Suprapubic skin (tissue), 4 donors: ENCODE results near the gene KLHL29. TPM values are rescaled to one million over a fixed set of nuclear protein-coding genes. Genes with fewer than 3 reads are reported as not detected.

Experiments used
- DNase-seq, 2 donors: peaks; one replicate each; pipeline ENCODE4 v3.0.0-alpha.2; 2019; ENCODE audit warnings: low spot score in 2 of 2
- H3K27ac ChIP-seq: fragments of 200-600 bp; sonication (generic); one replicate; pipeline ENCODE4 v1.5.1; 2019
- H3K27me3 ChIP-seq: fragments of 200-600 bp; sonication (generic); one replicate; pipeline ENCODE4 v1.5.1; 2019
- H3K36me3 ChIP-seq: fragments of 200-600 bp; sonication (generic); one replicate; pipeline ENCODE4 v1.5.1; 2019
- H3K4me1 ChIP-seq: fragments of 200-600 bp; sonication (generic); one replicate; pipeline ENCODE4 v1.5.1; 2019
- H3K4me3 ChIP-seq: fragments of 200-600 bp; sonication (generic); one replicate; pipeline ENCODE4 v1.5.1; 2019; ENCODE audit warnings: mild to moderate bottlenecking
- H3K9me3 ChIP-seq: fragments of 200-600 bp; sonication (generic); one replicate; pipeline ENCODE4 v1.5.1; 2019
- EP300 ChIP-seq: sonication (generic); formaldehyde crosslinking; IDR thresholded peaks from one replicate; pipeline ENCODE4 v1.6.1; 2017; ENCODE audit warnings: antibody characterized with exemption
- POLR2A ChIP-seq, 2 donors: fragments of 450-650 bp; IDR thresholded peaks; one replicate each; pipeline ENCODE4 v1.6.1; 2017; ENCODE audit warnings: antibody characterized with exemption in 2 of 2, mild to moderate bottlenecking in 2 of 2, moderate library complexity in 2 of 2
- POLR2AphosphoS5 ChIP-seq, 3 donors: sonication (generic); formaldehyde crosslinking; IDR thresholded peaks; one replicate each; pipeline ENCODE4 v1.6.1; 2017; ENCODE audit warnings: antibody characterized with exemption in 3 of 3
- WGBS: methylation state at CpG from one replicate; pipeline ENCODE4 v1.1.5; 2018; 5-methylcytosine and 5-hydroxymethylcytosine counted together
- total RNA-seq, 4 donors: library from RNA; depleted of rRNA; stranded (reverse); fragments of >200 nt; gene quantifications; one replicate each; pipeline ENCODE4 v1.1.0, GENCODE V29; 2016
- TF ChIP-seq, protein P1 (sequence below), 2 donors: fragments of 200-600 bp in 1 of 2; fragments of 450-650 bp in 1 of 2; sonication (generic) in 1 of 2; IDR thresholded peaks; one replicate each; pipeline ENCODE4 v1.5.1; 2016 to 2019; ENCODE audit warnings: antibody characterized with exemption in 2 of 2, mild to moderate bottlenecking in 1 of 2, moderate library complexity in 1 of 2

The KLHL29 gene
- total RNA-seq, 4 donors from 2014 or later = 17.1 to 30.8 (median 20.7) TPM

DNA sequence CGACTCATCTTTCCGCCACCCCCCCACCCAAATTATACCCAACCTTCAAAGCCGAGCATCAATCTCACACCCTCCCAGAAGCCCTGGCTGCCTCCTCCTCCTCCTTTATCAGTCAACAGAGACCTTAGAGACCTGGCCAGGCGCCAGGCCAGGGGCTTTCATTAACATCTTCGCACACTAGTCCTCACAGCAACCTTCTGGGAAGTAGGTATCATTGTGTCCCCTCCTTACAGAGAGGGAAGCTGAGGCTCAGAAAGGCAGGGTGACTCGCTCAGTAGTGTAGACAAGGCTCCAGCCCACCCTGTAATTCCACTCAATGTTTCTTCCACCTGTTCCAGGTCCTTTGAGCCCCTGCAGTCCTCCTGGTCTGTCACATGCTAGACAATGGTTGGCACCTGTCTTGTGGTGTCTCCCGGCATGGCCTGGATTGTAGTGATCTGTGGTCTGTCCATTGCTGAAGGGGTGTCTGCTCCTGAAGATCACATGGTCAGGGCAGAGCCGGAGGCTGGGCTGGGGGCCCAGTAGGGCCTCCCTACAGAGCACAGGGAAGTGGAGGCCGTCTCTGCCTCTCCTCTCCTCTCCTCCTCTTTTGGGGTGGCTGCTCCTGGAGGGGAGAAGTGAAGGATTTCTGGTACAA is 36.0 kb downstream of the KLHL29 start:
- DNase-seq = no peak
- H3K27ac ChIP-seq = no peak overlapping the region

DNA sequence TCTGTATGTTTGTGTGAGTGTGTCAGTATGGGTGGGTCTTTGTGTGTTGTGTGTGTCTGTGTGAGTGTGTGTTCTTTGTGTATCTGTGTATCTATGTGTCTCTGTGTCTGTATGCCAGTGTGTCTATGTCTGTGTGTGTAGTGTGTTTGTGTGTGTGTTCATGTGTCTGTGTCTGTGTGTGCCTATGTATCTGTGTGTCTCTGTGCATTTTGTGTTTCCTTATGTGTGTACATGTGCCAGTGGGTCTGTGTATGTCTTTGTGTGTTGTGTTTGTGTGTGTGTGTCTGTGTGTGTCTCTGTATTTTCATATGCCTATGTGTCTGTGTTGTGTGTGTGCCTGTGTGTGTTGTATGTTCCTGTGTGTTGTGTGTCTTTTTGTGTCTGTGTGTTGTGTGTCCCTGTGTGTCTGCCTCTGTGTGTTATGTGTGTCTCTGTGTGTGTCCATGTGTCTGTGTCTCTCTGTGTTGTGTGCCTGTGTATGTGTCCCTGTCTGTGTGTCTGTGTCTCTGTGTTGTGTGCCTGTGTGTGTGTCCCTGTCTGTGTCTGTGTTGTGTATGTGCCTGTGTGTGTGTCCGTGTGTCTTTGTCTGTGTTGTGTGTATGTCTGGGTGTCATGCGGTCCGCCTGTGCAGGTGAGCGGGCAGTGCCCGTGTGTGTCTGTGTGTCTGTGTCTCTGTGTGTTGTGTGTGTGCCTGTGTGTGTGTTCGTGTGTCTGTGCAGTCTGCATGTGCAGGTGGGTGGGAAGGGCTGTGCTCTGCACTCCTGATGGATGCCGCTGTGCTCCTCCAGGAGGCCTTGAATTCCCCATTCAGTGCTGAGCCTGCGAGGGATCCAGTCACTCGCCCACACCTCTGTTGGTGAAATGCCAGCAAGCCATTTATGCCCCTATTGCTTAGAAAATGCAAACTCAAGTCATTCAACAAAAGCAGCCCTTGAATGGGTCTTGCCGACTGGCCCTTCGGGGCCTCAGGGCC is 37.4 kb downstream of the KLHL29 start:
- H3K27ac ChIP-seq = no peak overlapping the region
- H3K9me3 ChIP-seq = no peaks in the 10 kb centered on the region
- TF ChIP-seq EP300 (no peak), POLR2A (IDR thresholded peaks at IDR 0.05) (no peak), POLR2AphosphoS5 (IDR thresholded peaks at IDR 0.05) (no peak)
- TF ChIP-seq, protein P1, sequence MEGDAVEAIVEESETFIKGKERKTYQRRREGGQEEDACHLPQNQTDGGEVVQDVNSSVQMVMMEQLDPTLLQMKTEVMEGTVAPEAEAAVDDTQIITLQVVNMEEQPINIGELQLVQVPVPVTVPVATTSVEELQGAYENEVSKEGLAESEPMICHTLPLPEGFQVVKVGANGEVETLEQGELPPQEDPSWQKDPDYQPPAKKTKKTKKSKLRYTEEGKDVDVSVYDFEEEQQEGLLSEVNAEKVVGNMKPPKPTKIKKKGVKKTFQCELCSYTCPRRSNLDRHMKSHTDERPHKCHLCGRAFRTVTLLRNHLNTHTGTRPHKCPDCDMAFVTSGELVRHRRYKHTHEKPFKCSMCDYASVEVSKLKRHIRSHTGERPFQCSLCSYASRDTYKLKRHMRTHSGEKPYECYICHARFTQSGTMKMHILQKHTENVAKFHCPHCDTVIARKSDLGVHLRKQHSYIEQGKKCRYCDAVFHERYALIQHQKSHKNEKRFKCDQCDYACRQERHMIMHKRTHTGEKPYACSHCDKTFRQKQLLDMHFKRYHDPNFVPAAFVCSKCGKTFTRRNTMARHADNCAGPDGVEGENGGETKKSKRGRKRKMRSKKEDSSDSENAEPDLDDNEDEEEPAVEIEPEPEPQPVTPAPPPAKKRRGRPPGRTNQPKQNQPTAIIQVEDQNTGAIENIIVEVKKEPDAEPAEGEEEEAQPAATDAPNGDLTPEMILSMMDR (IDR thresholded peaks at IDR 0.05) = no peak

More for the DNA sequence above, 36.0 kb downstream of the KLHL29 start:
- H3K4me3 ChIP-seq = no peak overlapping the region
- H3K9me3 ChIP-seq = no peaks in the 10 kb centered on the region
- TF ChIP-seq POLR2A (IDR thresholded peaks at IDR 0.05) = no peak
- TF ChIP-seq, protein P1 (IDR thresholded peaks at IDR 0.05) = no peak
- H3K27me3 ChIP-seq = no peaks in the 10 kb centered on the region
- WGBS = 83% methylated on average over 9 of the region's 9 CpGs
- peaks cover 14% of the 10 kb centered on the region for H3K4me1 ChIP-seq
- H3K36me3 ChIP-seq = no peaks in the 10 kb centered on the region

GRCh38 chr2:23423062-23423872 is 38.3 kb downstream of the KLHL29 start:
- Histone ChIP-seq H3K9me3 (no peaks in the 10 kb centered on the region), H3K4me1 (peaks cover 31% of the 10 kb centered on the region), H3K4me3 (no peak overlapping the region), H3K27me3 (no peaks in the 10 kb centered on the region), H3K36me3 (no peaks in the 10 kb centered on the region), H3K27ac (no peak overlapping the region)
- no peak for TF ChIP-seq POLR2A (IDR thresholded peaks at IDR 0.05)
- TF ChIP-seq, protein P1 (IDR thresholded peaks at IDR 0.05) = no peak
- TF ChIP-seq POLR2AphosphoS5 (IDR thresholded peaks at IDR 0.05) = no peak
- no peak for DNase-seq
- 92% methylated on average over 17 of the region's 31 CpGs for WGBS

More for the DNA sequence above, 37.4 kb downstream of the KLHL29 start:
- no peaks in the 10 kb centered on the region for H3K36me3 ChIP-seq
- no peak overlapping the region for H3K4me3 ChIP-seq
- WGBS = 82% methylated on average over 9 of the region's 11 CpGs
- H3K4me1 ChIP-seq = peaks cover 27% of the 10 kb centered on the region
- no peak for DNase-seq
- H3K27me3 ChIP-seq = no peaks in the 10 kb centered on the region

DNA sequence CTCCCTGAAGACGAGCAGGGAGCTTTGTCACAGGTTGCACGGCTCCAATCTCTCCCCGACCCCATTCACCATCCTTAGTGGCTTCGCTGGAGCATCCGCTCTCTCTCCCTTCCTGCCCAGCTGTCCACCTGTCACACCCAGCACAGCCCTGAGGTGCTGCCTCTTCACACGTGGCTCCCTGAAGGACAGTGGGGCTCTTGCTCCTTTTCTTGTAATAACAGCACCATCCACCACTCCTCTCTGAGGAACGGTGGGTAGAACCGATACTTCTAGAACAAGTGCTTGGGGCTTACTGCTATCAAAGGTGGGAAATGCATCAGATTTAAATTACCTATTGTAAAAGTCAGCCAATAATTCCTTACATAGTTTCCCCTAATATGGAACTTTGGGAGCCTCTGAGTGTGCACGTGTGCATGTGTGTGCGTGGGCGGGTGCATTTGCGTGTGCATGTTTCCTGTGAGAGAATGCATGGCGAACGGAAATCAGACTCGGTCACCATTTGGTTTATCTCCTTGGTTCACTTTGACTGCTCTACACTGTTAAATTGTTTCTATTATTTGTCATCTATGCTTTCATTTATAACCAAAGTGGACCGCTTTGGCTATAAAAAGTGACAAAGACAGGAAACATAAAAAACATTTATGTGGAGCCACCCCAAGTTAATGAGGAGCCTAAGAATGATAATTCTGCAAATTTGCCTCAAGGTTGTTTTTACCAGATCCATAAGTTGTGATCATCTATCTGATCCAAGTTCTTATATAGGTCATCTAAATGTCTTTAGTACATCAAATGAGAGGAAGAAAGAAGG is 39.1 kb downstream of the KLHL29 start:
- H3K9me3 ChIP-seq = no peaks in the 10 kb centered on the region
- 89% methylated on average over 16 of the region's 16 CpGs for WGBS
- H3K27ac ChIP-seq = no peak overlapping the region
- H3K4me3 ChIP-seq = no peak overlapping the region
- DNase-seq = no peak
- TF ChIP-seq, protein P1 (IDR thresholded peaks at IDR 0.05) = no peak
- TF ChIP-seq EP300 (no peak), POLR2AphosphoS5 (IDR thresholded peaks at IDR 0.05) (no peak), POLR2A (IDR thresholded peaks at IDR 0.05) (no peak)
- no peaks in the 10 kb centered on the region for H3K27me3 ChIP-seq
- peaks cover 31% of the 10 kb centered on the region for H3K4me1 ChIP-seq
- H3K36me3 ChIP-seq = no peaks in the 10 kb centered on the region
